OCI-LY1 (cell line): Measurements from ENCODE around the gene PTGIS.

ENCODE experiments used
- H2AFZ ChIP-seq: fragments of 200-600 bp; sonication (generic), shearing (Covaris generic); 2 replicates; pipeline ENCODE4 v1.6.0; 2014; ENCODE audit warnings: antibody characterized with exemption, mild to moderate bottlenecking, low read length
- H3F3A ChIP-seq: fragments of 200-600 bp; sonication (generic), shearing (Covaris generic); 2 replicates; pipeline ENCODE4 v1.6.0; 2014; ENCODE audit warnings: mild to moderate bottlenecking, antibody characterized with exemption, low read length, moderate library complexity; ENCODE audit not compliant: insufficient read depth
- H3K27ac ChIP-seq: fragments of 200-600 bp; sonication (generic); 2 replicates; pipeline ENCODE4 v1.5.1; 2014; ENCODE audit warnings: low read length, mixed run types, mild to moderate bottlenecking, low read depth; ENCODE audit not compliant: poor library complexity, severe bottlenecking
- H3K27me3 ChIP-seq: fragments of 200-600 bp; sonication (generic); 2 replicates; pipeline ENCODE4 v1.6.0; 2014; ENCODE audit warnings: antibody characterized with exemption, mild to moderate bottlenecking, low read length, moderate library complexity; ENCODE audit not compliant: insufficient read depth
- H3K36me3 ChIP-seq: fragments of 200-600 bp; sonication (generic); 2 replicates; pipeline ENCODE4 v1.6.1; 2014; ENCODE audit warnings: mild to moderate bottlenecking, antibody characterized with exemption, low read length, moderate library complexity, mixed read lengths; ENCODE audit not compliant: insufficient read depth
- H3K4me1 ChIP-seq: fragments of 200-600 bp; sonication (generic); 2 replicates; pipeline ENCODE4 v1.5.1; 2014; ENCODE audit warnings: mild to moderate bottlenecking, low read length, moderate library complexity; ENCODE audit not compliant: insufficient read depth, severe bottlenecking
- H3K4me2 ChIP-seq: fragments of 200-600 bp; sonication (generic), shearing (Covaris generic); 2 replicates; pipeline ENCODE4 v1.6.1; 2014; ENCODE audit warnings: low read length
- H3K4me3 ChIP-seq: fragments of 200-600 bp; sonication (generic); 2 replicates; pipeline ENCODE4 v1.5.1; 2014; ENCODE audit warnings: low read length, low read depth, mild to moderate bottlenecking, mixed read lengths; ENCODE audit not compliant: poor library complexity, severe bottlenecking
- H3K79me2 ChIP-seq: fragments of 200-600 bp; shearing (Covaris generic); 2 replicates; pipeline ENCODE4 v1.6.1; 2016; ENCODE audit warnings: mixed run types, low read length, mixed read lengths; ENCODE audit not compliant: insufficient read depth
- H3K9ac ChIP-seq: fragments of 200-600 bp; sonication (generic), shearing (Covaris generic); 2 replicates; pipeline ENCODE4 v1.6.1; 2014; ENCODE audit warnings: mild to moderate bottlenecking, low read length, mixed read lengths
- H3K9me2 ChIP-seq: fragments of 200-600 bp; sonication (generic), shearing (Covaris generic); 2 replicates; pipeline ENCODE4 v1.6.1; 2014; ENCODE audit warnings: low read depth, mild to moderate bottlenecking, low read length, mixed read lengths
- H3K9me3 ChIP-seq: fragments of 200-600 bp; shearing (Covaris generic); 2 replicates; pipeline ENCODE4 v1.6.1; 2014; ENCODE audit warnings: low read length, mixed read lengths
- H4K20me1 ChIP-seq: fragments of 200-600 bp; sonication (generic), shearing (Covaris generic); 2 replicates; pipeline ENCODE4 v1.6.0; 2016; ENCODE audit warnings: mild to moderate bottlenecking, low read length; ENCODE audit not compliant: insufficient read depth
- CTCF ChIP-seq: fragments of 200-600 bp; sonication (generic), shearing (Covaris generic); IDR thresholded peaks from 2 replicates; pipeline ENCODE4 v1.5.1; 2017; ENCODE audit warnings: mild to moderate bottlenecking, antibody characterized with exemption, low read length, moderate library complexity, mixed read lengths
- EZH2 ChIP-seq: fragments of 200-600 bp; sonication (generic), shearing (Covaris generic); IDR thresholded peaks from 2 replicates; pipeline ENCODE4 v1.8.0; 2017; ENCODE audit warnings: borderline replicate concordance, mixed run types, mild to moderate bottlenecking, antibody characterized with exemption, low read length, moderate library complexity, mixed read lengths

PTGIS gene

GRCh38 chr20:49489688-49490087, 78.2 kb downstream of the PTGIS start:
- Histone ChIP-seq H3K4me1 (no peaks in the 10 kb centered on the region), H2AFZ (no peak overlapping the region), H3K9me2 (no peaks in the 10 kb centered on the region), H3K79me2 (no peaks in the 10 kb centered on the region), H3K4me2 (no peak overlapping the region), H3K27me3 (no peaks in the 10 kb centered on the region; the same call in 1 of the 2 replicates), H3K9me3 (peaks cover 3% of the 10 kb centered on the region; the same call in 1 of the 2 replicates), H4K20me1 (no peaks in the 10 kb centered on the region), H3K36me3 (no peaks in the 10 kb centered on the region), H3K27ac (no peak overlapping the region), H3F3A (no peaks in the 10 kb centered on the region), H3K9ac (no peak overlapping the region), H3K4me3 (no peak overlapping the region)
- no peak for TF ChIP-seq EZH2
- no peak for TF ChIP-seq CTCF

- H3K79me2 ChIP-seq: no peaks in the 10 kb centered on the region
- H4K20me1 ChIP-seq: no peaks in the 10 kb centered on the region
- no peak overlapping the region for H3K4me3 ChIP-seq
- no peaks in the 10 kb centered on the region for H3K36me3 ChIP-seq
- no peak overlapping the region for H3K9ac ChIP-seq
- TF ChIP-seq EZH2 (no peak), CTCF (no peak)
- no peak overlapping the region for H3K4me2 ChIP-seq
- no peaks in the 10 kb centered on the region for H3K9me2 ChIP-seq
- H3K4me1 ChIP-seq: no peaks in the 10 kb centered on the region
- no peaks in the 10 kb centered on the region for H3F3A ChIP-seq
- H3K27me3 ChIP-seq: no peaks in the 10 kb centered on the region; the same call in 1 of the 2 replicates
- H3K9me3 ChIP-seq: peaks cover 3% of the 10 kb centered on the region; the same call in 1 of the 2 replicates
- H2AFZ ChIP-seq: no peak overlapping the region
- H3K27ac ChIP-seq: no peak overlapping the region
Observed at GRCh38 chr20:49486064-49486463, 81.9 kb downstream of the PTGIS start.

GRCh38 chr20:49485563-49485962, 82.4 kb downstream of the PTGIS start:
- no peak overlapping the region for H3K9ac ChIP-seq
- no peak overlapping the region for H3K27ac ChIP-seq
- H3K9me2 ChIP-seq: no peaks in the 10 kb centered on the region
- H3F3A ChIP-seq: no peaks in the 10 kb centered on the region
- H3K4me1 ChIP-seq: no peaks in the 10 kb centered on the region
- no peaks in the 10 kb centered on the region; the same call in 1 of the 2 replicates for H3K27me3 ChIP-seq
- no peak overlapping the region for H3K4me2 ChIP-seq
- H3K79me2 ChIP-seq: no peaks in the 10 kb centered on the region
- H4K20me1 ChIP-seq: no peaks in the 10 kb centered on the region
- H3K4me3 ChIP-seq: no peak overlapping the region
- no peak overlapping the region for H2AFZ ChIP-seq
- no peak for TF ChIP-seq CTCF
- TF ChIP-seq EZH2: no peak
- no peaks in the 10 kb centered on the region for H3K36me3 ChIP-seq
- H3K9me3 ChIP-seq: peaks cover 3% of the 10 kb centered on the region; the same call in 1 of the 2 replicates
